CD4-positive, alpha-beta T cell treated with Interferon alpha-2 for 1 hour (primary cell): ENCODE data around the gene LYST.
"Not testable (repeated sequence)": the region's sequence is repeated elsewhere in the genome, so short reads cannot be mapped to it uniquely, and the experiment has no call there.

Experiments
- DNase-seq, 2 donors: peaks; one replicate each; pipeline ENCODE4 v3.0.0-alpha.2; 2020 to 2022

The LYST gene

GRCh38 chr1:235866205-235866912, at the start of gene LYST:
LYST (minus strand) TSS chr1:235866906; CDS start chr1:235830417, 36,489 bp downstream.
- peak; percentile 68 to 78 for DNase-seq

- not testable (repeated sequence) for DNase-seq
These were observed 48.8 kb upstream of the LYST start for GRCh38 chr1:235915489-235915888.

DNA sequence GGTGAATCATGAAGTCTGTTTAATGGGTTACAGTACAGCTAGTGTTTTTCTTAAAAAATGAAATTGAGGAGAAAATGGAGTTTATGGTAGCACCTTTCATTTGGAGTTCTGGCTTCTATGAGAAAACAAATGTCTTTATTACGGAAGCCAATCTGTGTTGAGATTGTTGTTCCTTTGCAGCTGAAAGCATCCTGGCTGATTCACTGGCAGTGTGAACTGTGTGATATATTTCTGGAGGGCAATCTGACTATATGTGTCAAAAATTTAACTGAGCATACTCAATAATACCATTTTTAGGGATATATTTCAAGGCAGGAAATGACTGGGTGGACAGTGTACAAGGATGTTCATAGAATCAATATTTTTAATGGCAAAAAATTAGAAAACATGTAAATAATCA, 46.6 kb upstream of the LYST start:
- no peak for DNase-seq

DNA sequence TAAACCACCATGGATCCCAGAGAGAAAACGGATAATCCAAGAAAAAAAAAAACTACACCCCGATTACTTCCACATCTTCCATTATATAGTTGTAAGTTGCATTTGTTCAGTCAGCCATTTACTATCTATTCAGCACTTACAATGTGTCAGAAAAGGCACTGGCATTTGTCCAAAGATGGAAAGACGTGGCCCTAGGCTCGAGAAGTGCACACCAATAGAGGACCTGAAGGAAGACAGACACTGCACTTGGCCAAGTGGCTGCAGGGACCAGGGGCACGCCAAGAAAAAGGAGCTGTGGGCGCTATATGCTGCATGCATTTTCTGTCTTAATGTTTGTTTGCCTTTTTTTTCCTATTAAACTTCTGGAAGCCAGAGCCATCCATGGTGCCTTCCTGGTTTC, 45.2 kb upstream of the LYST start:
- no peak for DNase-seq

DNA sequence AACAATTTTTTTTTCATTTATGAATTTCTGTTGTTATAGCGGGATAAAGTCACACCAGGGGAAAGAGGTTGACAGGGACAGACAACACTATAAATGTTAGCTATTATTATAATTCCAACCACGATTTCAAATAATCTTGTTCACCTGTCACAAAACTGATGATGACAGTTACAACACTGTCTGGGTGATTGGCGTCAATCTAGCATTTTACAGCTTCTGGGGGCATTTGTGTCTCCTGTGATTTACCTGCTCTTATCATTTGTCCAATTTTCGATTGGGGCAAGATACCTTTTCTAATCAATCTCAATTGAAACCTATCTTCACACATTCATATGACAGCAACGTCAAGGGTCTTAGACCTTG, 44.6 kb upstream of the LYST start:
- DNase-seq: no peak

DNA sequence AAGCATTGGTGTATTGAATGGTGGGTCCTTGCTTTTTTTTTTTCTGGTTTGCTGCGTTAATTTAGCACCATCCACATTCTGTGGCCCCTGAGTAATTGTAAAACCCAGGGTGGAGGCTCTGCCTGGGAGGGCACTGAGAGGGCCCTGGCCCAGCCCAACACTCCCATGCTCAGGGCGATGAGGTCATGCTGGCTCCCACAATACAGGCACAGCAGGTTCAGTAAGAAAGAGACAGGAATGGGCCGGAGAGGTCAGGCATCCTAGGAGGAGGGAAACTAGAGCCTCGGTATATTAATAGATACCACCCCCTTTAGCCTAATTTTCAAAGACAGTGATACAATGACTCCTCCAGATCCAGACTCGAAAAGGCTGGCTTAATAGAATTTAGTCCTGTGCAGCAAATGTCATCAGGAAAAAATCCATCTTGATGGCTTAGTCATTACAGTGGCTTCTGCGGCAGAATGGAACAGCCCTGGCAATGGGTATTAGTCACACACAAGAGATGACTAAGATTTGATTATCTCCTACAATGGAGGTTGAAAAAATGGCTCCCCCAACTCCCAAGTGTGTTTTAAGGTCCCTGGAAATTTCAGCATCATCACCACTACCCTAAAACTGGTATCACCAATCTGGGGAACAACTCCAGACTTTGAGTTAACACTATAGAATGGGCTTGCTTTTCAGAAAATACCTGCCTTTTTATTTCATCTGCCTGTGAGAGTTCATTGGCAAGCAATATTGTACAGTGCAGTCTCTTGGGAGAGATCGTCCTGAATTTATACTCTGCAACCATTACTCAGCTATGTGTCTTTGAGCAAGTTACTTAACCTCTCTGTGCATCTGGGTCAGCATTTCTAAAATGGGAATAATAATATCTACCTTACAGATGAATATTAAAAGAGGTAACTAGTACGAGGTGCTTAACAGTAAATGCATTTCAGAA, 43.9 kb upstream of the LYST start:
- no peak for DNase-seq

DNA sequence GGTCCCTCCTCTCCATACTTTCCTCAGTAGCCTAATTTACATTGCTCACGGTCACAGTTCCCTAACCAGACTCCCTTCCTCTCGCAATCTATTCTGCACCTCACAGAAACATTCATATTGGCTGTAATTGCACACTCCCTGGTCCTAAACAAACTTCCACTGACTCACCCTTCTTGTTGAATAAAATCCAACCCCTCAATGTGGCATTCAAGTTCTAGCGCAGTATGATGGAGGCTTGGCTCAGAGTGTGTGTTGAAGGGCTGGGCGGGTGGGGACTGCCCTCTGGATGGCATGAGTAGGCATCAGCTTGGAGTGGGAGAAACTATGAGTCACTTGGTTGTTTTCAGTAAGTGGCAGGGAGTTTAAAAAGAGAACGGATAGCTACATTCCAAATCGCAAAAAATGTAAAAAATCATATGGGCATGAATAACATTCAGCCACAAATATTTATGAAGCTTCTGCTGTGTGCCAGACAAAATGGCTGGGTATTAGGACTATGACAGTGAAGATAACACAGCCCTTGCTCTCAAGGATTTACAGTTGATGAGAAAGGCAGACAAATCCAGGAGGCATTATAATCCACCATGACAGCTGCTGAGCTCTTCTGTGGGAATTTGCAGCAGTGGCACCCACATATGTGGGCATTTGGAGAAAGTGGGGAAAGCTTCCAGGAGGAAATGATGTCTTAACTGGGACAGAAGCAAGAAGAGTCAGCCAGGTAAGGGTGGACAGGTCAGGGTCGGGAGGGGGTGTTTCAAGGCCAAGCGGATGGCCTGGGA, 42.2 kb upstream of the LYST start:
- DNase-seq: no peak

DNA sequence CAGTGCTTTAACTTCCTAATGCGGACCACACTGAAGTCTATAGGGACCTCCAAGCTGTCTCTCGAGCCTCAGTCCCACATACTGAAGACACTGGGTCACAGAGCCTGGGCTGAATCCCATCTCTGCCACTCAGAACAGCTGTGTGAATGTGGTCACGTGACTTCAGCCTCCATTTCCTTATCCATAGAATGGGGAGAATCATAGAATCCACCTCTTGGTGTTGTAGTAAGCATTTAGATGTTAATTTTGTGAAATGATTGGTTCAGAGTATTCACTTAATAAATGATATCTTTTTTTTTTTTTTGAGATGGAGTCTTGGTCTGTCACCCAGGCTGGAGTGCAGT, 41.2 kb upstream of the LYST start:
- DNase-seq: no peak

- no peak for DNase-seq
These were observed 40.6 kb upstream of the LYST start for GRCh38 chr1:235907187-235907896.

DNA sequence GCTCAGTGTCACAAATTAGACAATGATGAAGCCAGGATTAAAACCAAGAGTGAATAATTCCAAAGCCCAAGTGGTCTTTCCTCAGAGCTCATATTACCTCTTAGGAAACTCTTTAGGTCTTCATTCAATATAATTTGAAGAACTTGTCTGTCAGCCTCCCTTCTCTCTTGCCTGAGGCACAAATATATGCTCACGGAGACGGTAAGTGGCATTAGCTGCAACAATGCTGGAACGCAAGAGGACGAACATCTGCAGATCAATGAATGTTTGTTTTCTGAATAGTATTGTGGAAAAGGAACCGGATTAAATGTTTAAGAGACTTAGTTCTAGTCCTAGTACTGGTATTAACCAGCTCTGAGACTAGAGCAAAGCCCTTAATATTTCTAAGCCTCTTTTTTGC, 39.7 kb upstream of the LYST start:
- DNase-seq: no peak

DNA sequence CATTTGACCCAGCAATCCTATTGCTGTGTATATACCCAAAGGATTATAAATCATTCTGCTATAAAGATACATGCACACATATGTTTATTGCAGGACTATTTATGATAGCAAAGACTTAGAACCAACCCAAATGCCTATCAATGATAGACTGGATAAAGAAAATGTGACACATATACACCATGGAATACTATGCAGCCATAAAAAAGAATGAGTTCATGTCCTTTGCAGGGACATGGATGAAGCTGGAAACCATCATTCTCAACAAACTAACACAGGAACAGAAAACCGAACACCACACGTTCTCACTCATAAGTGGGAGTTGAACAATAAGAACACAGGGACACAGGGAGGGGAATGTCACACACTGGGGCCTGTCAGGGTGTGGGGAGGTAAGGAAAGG, 37.1 kb upstream of the LYST start:
- DNase-seq: not testable (repeated sequence)

GRCh38 chr1:235902677-235903542, 36.2 kb upstream of the LYST start:
- no peak for DNase-seq

GRCh38 chr1:235901461-235901860, 34.8 kb upstream of the LYST start:
- no peak for DNase-seq

DNA sequence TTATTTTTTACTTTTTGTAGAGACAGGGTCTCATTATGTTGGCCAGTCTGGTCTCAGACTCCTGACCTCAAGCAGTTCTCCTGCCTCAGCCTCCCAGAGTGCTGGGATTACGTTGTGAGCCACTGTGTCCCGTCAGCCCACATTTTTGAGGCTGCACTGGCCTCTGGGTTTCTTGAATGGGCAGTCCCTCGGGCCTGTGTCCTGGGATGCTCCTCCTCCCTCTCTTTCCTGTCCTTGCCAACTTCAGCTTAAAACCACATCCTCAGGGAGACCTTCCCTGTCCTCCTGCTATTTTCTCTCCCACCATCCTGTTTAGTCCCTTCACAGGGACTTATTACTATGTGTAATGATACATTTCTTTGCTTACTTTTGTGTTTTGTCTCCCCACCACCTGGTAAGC, 31.4 kb upstream of the LYST start:
- DNase-seq: no peak

DNA sequence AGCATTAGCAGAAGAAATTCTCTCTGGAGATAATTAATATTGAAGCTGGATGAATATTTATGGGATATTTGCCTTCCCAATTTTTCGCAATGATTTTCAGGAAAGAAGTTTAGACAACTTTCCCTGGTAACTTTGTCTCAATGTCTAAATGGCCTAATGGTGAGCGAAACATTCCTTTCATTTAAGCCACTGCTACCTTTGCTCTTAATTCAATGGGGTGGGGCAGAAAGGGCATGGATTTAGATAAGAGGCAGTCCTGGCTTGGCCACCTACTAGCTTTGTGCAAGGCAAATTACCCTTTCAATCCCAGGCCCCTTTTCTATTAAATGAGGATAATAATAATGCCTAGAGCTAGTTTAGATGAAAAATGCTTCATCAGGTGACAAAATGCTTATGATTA, 27.1 kb upstream of the LYST start:
- no peak for DNase-seq

- no peak for DNase-seq
These were observed 26.2 kb upstream of the LYST start for GRCh38 chr1:235892734-235893413.

DNA sequence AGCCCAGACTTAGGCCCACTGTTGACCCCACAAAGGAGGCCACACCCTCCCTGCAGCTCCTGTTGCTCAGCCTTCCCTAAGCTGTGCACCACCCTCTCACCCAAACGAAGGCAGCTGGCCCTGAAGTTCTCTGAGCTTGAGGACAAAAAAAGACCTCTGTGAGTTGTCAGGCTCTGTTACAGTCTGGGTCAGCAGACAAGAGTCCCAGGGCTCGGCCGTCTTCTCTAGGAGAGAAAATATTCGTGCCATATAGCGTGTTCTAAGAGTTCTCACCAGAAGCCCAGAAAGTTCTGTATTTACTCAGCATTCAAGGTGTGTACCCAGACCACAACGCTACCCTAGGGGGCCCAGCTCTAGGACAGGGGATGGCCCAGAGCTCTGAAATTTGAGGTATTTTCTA, 25.5 kb upstream of the LYST start:
- no peak for DNase-seq

DNA sequence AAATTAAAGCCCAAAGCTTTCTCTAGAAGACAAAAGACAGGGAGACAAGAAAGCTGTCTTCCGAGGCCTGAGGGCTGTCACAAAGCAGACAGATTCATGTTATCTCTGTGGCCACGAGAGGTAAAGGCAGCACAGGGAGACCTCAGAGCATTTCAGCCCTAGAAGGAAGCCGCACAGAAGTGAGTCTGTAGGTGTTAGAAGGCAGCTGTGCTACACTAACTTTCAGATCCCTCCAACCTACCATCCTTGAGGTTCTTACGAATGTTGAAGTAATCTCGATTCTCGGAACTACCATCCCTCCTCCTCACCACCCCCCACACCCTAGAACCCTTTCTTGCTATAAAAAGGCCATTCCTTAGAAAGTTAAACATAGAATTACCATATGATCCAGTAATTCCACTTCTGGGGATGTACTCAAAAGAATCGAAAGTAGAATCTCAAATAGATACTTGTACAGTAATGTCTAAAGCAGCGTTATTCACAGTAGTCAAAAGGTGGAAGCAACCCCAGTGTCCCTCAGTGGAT, 21.5 kb upstream of the LYST start:
- peak; percentile 54 to 79 for DNase-seq

DNA sequence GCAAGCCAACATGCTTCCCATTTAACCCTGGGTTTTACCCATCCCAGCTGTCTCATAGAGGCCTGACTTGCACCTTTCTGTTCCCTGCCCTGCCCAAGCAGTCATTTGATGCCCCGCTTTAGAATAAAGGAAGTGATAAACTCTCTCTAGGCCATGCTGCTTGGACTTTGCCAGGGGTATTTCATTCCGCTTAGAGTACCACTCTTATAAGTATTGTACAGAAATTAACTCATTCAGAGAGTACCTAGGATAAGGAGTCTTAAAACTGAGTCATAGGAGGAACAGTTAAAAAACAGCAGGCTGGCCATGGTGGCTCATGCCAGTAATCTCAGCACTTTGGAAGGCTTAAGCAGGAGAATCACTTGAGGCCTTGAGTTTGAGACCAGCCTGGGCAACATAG, 21.0 kb upstream of the LYST start:
- DNase-seq: no peak

DNA sequence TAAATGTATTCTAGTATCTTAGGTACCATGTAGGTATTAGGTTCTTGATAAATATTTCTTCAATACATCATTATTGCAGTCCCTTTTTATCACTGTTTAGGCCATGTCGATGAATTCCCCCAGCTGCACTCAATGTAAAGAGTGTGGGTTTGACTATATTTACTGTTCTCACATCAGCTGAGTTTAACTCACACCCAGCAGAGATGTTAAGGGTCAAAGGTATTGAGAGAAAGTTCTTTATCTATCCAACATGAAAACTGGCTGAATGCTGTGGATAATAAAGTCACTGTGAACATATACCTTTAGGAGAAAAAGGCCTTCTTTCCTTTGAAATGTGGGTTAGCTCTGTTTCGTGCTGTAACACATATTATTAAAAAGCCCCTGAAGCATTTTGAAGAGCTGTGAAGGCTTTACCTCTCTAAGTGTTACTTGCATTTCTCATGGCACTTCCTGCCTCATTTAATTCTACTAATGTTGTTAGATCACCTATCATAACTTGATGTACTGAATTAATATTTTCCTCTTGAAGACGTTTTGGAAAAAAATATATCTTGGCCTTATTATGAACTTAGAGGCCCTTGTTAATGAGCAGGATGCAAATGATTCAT, 19.1 kb upstream of the LYST start:
- no peak for DNase-seq
